Body of pancreas (tissue), 4 donors: ENCODE results near the gene FBXO9. TPM values are rescaled to one million over a fixed set of nuclear protein-coding genes. Genes with fewer than 3 reads are reported as not detected.

Source experiments
- ATAC-seq: fragments of 150-250 bp; one replicate; pipeline ENCODE4 v1.9.1; 2016
- DNase-seq, 4 donors: peaks; one replicate each; pipeline ENCODE4 v3.0.0-alpha.2; 2019
- H3K27ac ChIP-seq, 4 donors: fragments of 200-600 bp; sonication (generic); 1 replicate in 3 of 4; 2 replicates in 1 of 4; pipeline versions ENCODE4 v1.5.1 to v1.6.1; 2016 to 2019; ENCODE audit warnings: mild to moderate bottlenecking in 1 of 4, mixed read lengths in 1 of 4, moderate library complexity in 1 of 4
- H3K27me3 ChIP-seq, 2 donors: fragments of 200-600 bp; sonication (generic); one replicate each; pipeline ENCODE4 v1.6.0; 2016; ENCODE audit warnings: mild to moderate bottlenecking in 1 of 2
- H3K36me3 ChIP-seq, 2 donors: fragments of 200-600 bp; sonication (generic); replicated peaks in 1 of 2; 2 replicates each; pipeline ENCODE4 v1.5.1; 2016; ENCODE audit warnings: low read depth in 2 of 2; ENCODE audit not compliant: insufficient read depth in 1 of 2
- H3K4me1 ChIP-seq: fragments of 200-600 bp; sonication (generic); one replicate; pipeline ENCODE4 v1.6.0; 2016
- H3K4me3 ChIP-seq, 2 donors: fragments of 200-600 bp; sonication (generic); 1 replicate in 1 of 2; 2 replicates in 1 of 2; pipeline ENCODE4 v1.5.1; 2016 to 2019
- H3K9me3 ChIP-seq, 3 donors: fragments of 200-600 bp; sonication (generic); 1 replicate in 2 of 3; 2 replicates in 1 of 3; pipeline ENCODE4 v1.5.1; 2016
- CTCF ChIP-seq, 7 experiments: fragments of 450-650 bp in 4 of 7; fragments of 200-600 bp in 3 of 7; sonication (generic) in 3 of 7; IDR thresholded peaks; one replicate each; pipeline ENCODE4 v1.5.1; 2016 to 2019; ENCODE audit warnings: antibody characterized with exemption in 7 of 7
- POLR2A ChIP-seq, 3 donors: fragments of 450-650 bp; IDR thresholded peaks; one replicate each; pipeline ENCODE4 v1.6.1; 2016; ENCODE audit warnings: antibody characterized with exemption in 3 of 3, mild to moderate bottlenecking in 2 of 3
- WGBS, 2 donors: methylation state at CpG; one replicate each; pipeline ENCODE4 v1.1.5; 2017; 5-methylcytosine and 5-hydroxymethylcytosine counted together
- intact Hi-C: fragments of 100-400 bp; cut with DNase I; formaldehyde crosslinking; loops from one replicate; pipeline ENCODE4 v1.15.1; 2023
- total RNA-seq, 2 donors: library from RNA; depleted of rRNA; stranded (reverse); fragments of >200 nt; gene quantifications; one replicate each; pipeline ENCODE4 v1.1.0, GENCODE V29; 2016

FBXO9 gene
- total RNA-seq, 2 donors from 2014 or later, result 53.7 to 69.0 TPM

DNA sequence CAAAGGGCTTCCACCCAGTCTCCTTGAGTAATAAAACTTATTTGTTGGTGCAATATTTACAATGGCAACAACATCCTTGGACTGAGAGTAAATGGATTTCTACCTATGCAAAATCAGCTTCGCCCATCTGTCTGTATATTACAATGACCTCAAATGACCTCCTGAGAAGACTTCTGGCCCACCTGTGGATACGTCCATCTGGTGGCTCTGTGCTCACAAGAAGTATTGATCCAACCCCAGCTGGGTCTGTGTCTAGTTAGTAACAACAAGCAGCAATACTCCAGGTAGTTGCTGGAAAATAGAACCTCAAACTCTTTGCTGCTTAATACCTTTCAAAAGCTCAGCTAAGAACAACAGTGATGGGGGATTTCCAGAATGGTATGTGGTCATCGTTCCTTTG lies 35.4 kb upstream of the FBXO9 start:
- WGBS, 2 donors, result 64 to 67% methylated on average over 3 of the region's 3 CpGs
- ATAC-seq, result no peak
- TF ChIP-seq POLR2A (IDR thresholded peaks at IDR 0.05), result no peak
- no peak for TF ChIP-seq CTCF (IDR thresholded peaks at IDR 0.05)
- Histone ChIP-seq H3K4me1 (no peaks in the 10 kb centered on the region), H3K36me3 (peaks cover 0 to 9% of the 10 kb centered on the region in 2 donors), H3K9me3 (no peaks in the 10 kb centered on the region), H3K27me3 (no peaks in the 10 kb centered on the region), H3K4me3 (no peak overlapping the region), H3K27ac (no peak overlapping the region)
- DNase-seq, result no peak
- intact Hi-C loops, result no loop called here

- ATAC-seq, result no peak
- Histone ChIP-seq H3K27me3 (no peaks in the 10 kb centered on the region), H3K4me1 (no peaks in the 10 kb centered on the region), H3K4me3 (no peak overlapping the region), H3K36me3 (peaks cover 0 to 9% of the 10 kb centered on the region in 2 donors), H3K27ac (no peak overlapping the region), H3K9me3 (no peaks in the 10 kb centered on the region)
- no peak for DNase-seq
- TF ChIP-seq CTCF (IDR thresholded peaks at IDR 0.05), result no peak
- 87 to 91% methylated on average over 4 of the region's 4 CpGs for WGBS, 2 donors
- intact Hi-C loops, result no loop called here
These were observed 33.9 kb upstream of the FBXO9 start for GRCh38 chr6:53031281-53031680.

- intact Hi-C loops, result no loop called here
- Histone ChIP-seq H3K4me3 (no peak overlapping the region), H3K4me1 (no peaks in the 10 kb centered on the region), H3K36me3 (peaks cover 0 to 7% of the 10 kb centered on the region in 2 donors), H3K27me3 (no peaks in the 10 kb centered on the region), H3K27ac (no peak overlapping the region), H3K9me3 (no peaks in the 10 kb centered on the region)
- 75 to 81% methylated on average over 4 of the region's 4 CpGs for WGBS, 2 donors
- TF ChIP-seq CTCF (IDR thresholded peaks at IDR 0.05) (no peak), POLR2A (IDR thresholded peaks at IDR 0.05) (no peak)
- DNase-seq (no peak), ATAC-seq (no peak)
These were observed 32.4 kb upstream of the FBXO9 start for GRCh38 chr6:53032849-53033248.

GRCh38 chr6:53033764-53034163 lies 31.4 kb upstream of the FBXO9 start:
- H3K27me3 ChIP-seq, result no peaks in the 10 kb centered on the region
- intact Hi-C loops, result no loop called here
- H3K27ac ChIP-seq, result no peak overlapping the region
- H3K36me3 ChIP-seq, result peaks cover 0 to 7% of the 10 kb centered on the region in 2 donors
- no peaks in the 10 kb centered on the region for H3K9me3 ChIP-seq
- 61 to 80% methylated on average over 4 of the region's 4 CpGs for WGBS, 2 donors
- TF ChIP-seq CTCF (IDR thresholded peaks at IDR 0.05), result no peak
- H3K4me1 ChIP-seq, result no peaks in the 10 kb centered on the region
- DNase-seq (no peak), ATAC-seq (no peak)
- no peak overlapping the region for H3K4me3 ChIP-seq

DNA sequence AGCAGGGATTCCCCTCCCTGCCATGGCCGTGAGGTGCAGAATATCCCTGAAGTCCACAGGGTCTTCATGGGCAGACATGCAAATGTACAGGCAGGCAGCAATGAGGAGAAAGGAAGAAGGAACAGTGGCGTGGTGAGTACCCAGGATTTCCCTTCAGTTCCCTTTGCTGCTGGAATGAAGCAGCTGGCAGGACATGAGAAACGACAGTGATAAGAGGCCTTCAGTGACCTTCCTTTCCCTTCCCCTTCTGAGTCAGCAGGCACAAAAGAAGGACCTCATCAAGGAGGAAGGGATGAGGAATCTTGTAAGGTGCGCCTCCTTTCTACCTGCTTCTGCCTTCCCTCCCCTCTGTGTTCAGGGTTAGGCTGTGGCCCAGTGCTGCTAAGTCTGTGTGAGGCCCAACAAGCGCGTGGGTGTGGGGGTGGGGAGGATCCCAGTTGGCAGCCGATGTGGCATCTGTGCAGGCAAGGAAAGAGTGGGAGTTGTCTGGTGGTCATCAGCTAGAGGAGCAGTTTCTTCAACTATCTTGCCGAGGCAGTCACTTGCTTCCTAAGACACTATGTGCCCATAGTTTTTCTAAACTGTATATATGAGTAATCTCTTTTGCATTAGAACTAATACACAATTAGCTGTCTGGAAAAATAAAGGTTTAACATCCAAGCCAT lies 29.5 kb upstream of the FBXO9 start:
- TF ChIP-seq CTCF (IDR thresholded peaks at IDR 0.05) (no peak), POLR2A (IDR thresholded peaks at IDR 0.05) (no peak)
- Histone ChIP-seq H3K4me1 (no peaks in the 10 kb centered on the region), H3K9me3 (no peaks in the 10 kb centered on the region), H3K27ac (no peak overlapping the region), H3K27me3 (no peaks in the 10 kb centered on the region), H3K36me3 (peaks cover 0 to 12% of the 10 kb centered on the region in 2 donors), H3K4me3 (no peak overlapping the region)
- intact Hi-C loops, result no loop called here
- no peak for ATAC-seq
- no peak for DNase-seq
- WGBS, 2 donors, result 85 to 87% methylated on average over 7 to 8 of the region's 8 CpGs
